NCI-H2227 treated with DMSO at 0.1 percent for 48 hours (cell line): ENCODE measurements around the gene CACNG1.
"Not testable (repeated sequence)": the region's sequence is repeated elsewhere in the genome, so short reads cannot be mapped to it uniquely, and the experiment has no call there.

Source experiments
- DNase-seq: peaks from one replicate; lab custom pipeline; 2025; lab: John Stamatoyannopoulos, UW

Gene CACNG1

DNA sequence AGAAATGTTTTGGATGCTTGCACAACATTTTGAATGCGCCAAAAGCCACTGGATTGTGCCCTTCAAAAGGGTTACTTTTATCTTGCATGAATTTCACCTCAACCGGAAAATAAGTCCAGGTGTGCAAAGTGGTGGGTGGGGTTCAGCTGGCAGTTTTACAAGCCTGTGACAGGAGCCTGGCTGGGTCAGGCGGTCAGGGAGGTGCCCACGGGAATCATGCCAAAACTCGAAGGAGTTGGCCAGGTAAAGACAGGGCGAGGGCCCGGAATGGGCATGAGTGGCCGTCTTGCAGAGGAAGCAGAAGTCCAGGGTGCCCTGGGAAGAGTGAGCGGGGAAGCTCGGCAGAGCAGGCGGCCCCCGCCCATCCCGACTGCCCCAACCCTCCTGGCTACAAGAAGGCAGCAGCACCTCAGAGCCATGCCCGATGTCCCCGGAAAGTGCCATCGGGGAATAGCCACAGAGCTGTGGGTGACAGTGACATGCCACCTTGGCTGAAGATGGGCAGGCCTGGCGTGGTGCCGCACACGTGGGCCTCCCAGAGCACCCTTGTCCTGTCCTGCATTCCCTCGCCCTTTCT, 19.1 kb upstream of the CACNG1 start:
- no peak for DNase-seq

DNA sequence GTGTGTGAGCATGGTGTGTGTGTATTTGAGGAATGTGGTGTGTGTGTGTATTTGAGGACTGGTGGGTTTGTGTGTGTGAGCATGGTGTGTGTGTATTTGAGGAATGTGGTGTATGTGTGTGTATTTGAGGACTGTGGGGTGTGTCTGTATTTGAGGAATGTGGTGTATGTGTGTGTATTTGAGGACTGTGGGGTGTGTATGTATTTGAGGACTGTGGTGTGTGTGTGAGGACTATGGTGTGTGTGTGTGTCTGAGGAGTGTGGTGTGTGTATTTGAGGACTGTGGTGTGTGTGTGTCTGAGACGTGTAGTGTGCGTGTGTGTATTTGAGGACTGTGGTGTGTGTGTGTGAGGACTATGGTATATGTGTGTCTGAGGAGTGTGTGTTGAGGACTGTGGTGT, 18.0 kb upstream of the CACNG1 start:
- DNase-seq, result no peak

DNA sequence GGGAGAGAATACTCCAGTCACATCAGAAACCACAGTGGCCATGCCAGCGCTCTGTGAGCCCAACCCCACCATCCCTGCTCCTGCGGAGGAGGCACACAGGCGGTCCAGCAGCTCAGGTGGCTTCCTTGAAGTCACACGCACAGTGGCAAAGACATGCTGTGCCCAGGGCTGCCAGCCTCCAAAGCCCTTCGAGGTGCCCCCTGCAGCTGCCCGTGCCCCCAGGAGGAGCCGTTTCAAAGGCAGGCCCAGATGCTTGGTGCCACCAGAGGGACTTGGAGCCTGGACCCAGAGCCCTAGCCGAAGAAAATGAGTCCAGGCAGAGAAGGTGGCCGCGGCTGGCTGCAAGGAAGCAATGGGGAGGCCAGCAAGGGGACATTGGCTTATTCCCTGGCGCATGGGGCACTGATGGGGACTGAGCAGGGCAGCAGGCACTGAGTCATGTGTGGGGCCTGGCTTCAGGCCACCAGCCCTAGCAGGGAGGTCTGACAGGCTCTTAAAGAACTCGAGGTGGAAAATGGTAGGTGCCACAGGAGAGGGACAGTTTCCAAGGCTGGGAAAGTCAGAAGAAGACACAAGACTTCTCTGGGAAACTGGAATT, 17.2 kb upstream of the CACNG1 start:
- DNase-seq, result no peak

DNA sequence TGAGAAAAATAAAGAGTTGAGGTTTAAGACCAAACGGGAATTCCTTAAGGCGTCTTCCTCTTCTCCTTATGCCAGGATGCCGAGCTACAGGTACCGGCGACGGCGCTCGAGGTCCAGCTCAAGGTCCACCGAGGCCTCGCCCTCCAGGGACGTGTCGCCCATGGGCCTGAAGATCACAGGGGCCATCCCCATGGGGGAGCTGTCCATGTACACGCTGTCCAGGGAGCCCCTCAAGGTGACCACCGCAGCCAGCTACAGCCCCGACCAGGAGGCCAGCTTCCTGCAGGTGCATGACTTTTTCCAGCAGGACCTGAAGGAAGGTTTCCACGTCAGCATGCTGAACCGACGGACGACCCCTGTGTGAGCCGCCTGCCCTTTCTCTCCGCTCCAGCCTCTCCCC, 13.7 kb upstream of the CACNG1 start:
- no peak for DNase-seq

DNA sequence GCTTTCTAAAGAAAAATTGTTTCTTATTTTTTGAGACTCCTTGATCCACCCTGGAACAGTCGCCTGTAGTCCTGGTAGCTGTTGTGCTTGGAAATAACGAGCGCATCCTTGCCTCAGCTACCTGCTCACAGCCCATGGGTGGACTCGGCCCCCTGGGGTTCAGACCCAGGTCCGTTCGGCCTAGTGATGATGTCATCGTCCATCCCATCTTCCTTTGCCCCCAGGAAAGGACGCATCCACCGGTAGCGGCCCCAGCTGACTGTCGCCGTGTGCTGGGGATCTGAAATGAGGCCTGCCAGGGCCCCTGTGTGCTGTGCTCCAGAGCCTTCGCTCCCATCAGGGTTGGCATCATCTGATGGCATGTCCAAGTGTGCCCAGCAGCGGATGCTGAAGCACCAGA, 12.0 kb upstream of the CACNG1 start:
- DNase-seq, result no peak

DNA sequence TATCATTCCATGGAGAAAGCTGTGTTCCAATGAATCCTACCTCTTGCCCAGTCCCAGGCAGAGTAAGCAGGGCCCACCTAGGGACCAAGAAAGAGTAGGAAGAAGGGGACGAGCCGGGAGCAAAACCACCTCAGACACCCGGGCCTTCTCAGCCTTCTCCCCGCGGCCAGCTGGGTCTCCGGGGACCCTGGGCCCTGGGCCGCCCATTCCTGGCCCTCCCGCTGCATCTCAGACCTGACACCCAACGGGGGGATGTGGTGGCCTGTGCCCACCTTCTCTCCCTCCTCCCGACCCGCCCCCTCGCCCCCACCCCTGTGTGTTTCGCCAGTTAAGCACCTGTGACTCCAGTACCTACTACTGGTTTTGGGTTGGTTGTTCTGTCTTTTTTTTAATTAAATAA, 11.4 kb upstream of the CACNG1 start:
- DNase-seq, result no peak

DNA sequence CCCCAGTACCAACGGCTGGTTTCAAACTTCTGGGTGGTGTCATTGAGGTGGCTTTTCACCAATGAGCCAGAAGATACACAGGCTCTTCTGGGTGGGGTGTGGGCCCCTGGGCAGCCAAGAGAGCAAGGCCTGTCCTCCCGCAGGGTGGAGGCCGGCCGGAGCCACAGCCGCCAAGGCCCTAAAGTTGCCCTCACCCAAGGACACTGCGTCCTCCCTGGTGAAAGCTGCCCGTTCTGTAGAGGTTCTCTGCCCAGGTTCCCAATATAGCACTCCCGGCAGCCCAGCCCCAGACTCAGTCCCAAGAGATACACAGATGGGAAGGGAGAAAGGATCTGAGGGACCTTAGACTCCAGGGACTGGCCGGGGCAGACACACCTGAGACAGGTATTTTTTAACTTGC, 10.7 kb upstream of the CACNG1 start:
- no peak for DNase-seq

DNA sequence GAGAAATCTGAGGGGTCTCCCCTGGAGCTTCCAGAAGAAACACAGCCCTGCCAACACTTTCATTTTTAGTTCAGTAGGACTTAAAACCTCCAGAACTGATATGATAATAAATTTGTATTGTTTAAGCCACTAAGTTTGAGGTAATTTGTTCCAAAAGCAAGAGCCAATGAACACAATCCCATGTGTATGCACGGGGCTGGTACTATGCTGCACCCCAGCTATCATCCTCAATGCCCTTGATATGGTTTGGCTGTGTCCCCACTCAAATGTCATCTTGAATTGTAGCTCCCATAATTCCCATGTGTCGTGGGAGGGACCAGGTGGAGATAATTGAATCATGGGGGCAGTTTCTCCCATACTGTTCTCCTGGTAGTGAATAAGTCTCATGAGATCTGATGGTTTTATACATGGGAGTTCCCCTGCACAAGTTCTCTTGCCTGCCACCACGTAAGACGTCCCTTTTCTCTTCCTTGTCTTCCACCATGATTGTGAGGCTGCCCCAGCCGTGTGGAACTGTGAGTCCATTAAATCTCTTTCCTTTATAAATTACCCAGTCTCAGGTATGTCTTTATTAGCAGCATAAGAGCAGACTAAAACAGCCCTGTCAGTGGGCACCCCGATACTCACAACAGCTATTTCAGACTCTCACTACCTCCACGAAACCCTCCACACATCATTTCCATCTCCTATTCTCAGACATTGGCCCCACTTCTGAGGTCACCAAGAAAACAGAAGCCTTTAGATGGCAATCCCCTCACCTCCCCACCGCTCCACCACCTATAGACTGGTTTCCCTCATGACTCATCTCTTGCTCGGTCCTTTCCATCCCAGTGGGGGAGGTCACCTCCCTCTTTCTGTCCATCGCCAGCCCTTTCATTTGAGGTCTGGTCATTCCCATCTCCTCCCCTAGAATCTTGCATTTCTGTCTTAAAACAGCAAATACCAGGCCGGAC, 8.9 kb upstream of the CACNG1 start:
- DNase-seq, result no peak

DNA sequence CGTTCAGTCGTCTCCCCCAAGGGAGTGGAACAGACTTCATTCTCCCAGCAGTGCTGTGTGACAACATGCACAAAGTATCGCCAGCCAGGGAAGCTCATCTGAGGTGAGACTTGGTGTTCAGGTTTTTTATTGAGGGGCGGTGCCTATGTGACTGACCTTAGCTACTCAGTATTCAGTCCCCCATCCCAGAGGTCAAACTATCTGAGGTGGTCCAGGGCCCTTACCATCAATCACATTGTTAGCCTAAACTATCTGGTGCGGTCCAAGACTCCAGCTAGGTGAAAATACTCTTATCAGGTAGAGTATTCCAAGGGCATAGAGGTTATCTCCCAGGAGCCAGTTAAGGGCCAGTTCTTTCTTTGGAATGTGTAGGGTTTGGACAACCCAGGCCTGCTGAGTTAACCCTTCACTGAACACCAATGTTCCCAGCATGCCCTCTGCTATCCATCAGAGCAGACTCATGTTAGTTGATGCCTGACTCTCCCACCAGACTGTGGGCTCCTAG, 5.4 kb upstream of the CACNG1 start:
- no peak for DNase-seq

DNA sequence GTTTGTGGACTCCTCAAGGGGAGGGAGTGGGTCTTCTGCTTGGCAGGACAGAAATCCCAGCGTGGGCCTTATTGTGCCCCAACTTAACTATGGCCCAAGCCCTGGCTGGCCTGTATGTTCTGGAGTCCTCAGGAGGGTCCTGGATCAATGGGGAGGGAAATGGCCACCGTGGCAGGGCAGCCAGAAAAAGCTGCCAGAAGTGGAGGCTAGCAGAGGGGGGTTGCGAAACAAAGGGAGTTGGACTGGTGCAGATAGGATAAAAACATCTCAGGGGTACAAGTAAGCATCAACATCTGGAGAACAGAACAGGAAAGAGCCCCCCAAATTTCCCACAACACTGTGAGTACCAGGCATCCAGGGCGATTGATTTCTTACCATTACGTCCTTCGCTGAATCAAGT, 3.7 kb upstream of the CACNG1 start:
- no peak for DNase-seq

DNA sequence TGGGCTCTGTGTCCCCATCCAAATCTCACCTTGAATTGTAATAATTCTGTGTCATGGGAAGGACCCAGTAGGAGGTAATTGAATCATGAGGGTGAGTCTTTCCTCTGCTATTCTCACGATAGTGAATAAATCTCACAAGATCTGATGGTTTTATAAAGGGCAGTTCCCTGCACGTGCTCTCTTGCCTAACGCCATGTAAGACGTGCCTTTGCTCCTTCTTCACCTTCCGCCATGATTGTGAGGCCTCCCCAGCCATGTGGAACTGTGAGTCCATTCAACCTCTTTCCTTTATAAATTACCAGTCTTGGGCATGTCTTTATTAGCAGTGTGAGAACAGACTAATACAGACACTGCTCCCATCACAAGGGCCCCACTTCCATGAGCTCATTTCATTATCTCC, 3.2 kb upstream of the CACNG1 start:
- not testable (repeated sequence) for DNase-seq

DNA sequence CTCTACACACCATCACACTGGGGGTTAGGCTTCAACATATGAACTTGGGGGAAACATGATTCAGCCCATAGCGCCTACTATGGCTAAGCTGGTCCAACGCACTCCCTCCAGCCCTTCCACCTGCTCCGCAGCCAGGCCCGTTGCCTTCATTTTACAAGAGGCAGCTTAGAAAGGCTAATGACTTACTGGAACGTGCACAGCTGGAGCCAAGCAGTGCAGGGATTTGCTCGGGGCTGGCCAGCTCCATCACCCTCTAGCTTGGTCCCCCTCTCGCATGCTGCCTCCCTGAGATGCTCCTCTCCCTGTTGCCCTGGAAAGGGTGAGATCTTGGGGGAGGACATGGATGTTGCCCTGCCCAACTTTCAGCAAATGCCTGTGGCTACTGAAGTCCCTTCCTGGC, 2.8 kb upstream of the CACNG1 start:
- no peak for DNase-seq

DNA sequence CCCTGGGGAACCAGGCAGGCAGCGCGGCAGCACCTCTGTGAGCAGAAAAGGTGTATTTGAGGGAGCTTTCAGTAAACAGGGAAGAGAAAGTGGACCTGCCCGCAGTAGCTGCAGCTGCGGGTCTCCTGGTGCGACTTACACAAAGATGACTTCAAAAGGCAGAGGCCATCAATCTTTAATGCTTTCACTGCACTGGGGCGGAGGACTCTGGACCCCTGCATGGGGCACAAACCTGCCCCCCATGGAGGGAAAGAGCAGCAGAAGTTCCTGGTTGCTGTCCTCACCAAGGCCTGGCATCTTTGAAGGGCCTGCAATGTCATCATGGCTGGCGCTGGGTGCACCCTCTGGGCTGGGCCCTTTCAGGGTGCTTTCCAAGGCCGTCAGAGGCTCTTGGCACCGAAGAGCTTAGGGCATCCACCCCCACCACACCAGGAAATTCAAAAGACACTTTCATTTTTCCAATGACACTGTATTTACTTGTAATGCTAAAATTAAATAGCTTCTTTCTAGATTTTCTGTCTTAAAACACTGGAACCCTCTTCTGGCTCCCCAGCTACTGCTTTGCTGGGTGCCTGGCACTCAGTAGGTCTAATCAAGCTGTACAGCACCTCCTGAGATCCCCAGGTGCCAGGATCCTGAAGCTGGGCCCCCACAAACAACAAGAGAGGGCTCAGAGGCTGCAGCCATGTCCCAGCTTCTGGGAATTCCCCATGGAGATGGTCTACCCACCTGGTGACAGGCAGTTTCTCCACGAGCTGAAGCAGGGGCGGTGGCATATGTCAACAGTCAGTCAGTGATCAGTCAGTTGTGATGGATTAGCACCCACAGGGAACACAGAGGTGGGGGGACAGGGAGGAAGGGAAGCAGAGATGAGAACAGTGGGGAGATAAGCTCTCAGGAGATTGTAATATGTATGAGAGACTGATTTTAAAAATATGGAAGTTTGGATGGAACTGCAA, 2.1 kb upstream of the CACNG1 start:
- DNase-seq, result no peak

DNA sequence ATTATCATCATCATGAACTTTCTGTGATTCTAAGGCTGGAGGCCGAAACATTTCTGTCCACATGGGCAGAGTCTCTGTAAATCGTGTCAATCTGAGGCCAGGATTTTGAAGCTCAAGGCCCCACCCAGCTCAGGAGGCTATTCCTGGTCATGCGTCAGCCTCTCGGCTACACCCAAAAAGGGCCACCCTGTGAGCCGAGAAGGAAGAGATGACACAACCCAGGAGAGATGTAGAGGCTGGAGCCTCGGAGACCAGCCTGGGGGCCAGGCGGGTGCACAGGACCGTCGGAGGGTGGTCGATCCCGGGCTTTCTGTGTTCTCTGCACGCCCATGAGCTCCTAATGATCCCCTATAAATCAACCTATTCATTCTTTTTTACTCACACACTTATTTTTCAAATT, 1.1 kb upstream of the CACNG1 start:
- no peak for DNase-seq

DNA sequence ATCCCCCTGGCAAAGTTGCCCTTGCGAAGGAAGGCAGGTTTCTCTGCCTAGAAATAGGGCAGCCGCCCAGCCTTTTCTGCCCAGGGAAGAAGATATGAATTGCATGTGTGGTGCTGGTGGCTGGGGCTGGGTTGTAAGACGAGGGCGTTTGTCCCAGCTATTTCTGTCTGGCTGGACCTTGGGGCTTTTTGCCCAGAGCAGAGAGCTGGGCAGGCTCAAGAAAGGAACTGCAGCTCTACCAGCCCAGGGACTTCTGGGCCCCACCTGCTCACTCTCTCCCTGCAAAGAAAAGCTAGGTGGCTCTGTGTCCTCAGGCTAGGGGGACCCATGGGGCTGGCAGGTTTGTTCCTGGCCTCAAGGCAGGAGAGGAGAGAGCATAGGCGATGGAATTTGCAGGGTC, 586 bp downstream of the CACNG1 start:
- DNase-seq, result no peak

DNA sequence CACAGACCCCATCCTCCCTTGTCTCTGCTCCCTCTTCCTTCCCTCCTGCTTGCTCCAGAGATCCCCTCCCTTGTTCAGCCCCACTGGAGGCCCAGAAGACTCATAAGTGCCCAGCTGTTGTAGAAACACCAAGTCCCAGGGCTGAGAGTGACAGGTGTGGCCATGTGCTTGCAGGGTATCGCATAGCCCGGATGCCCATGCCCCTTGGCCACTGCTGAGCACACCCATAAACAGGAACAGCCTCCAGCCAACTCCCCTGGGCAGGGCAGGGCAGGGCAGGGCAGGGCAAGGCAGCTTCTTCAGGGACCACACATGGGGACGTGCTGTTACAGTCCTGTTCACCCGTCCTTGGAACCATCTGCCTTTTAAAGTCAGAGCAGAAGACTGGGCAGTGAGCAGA, 2.0 kb downstream of the CACNG1 start:
- DNase-seq, result no peak

DNA sequence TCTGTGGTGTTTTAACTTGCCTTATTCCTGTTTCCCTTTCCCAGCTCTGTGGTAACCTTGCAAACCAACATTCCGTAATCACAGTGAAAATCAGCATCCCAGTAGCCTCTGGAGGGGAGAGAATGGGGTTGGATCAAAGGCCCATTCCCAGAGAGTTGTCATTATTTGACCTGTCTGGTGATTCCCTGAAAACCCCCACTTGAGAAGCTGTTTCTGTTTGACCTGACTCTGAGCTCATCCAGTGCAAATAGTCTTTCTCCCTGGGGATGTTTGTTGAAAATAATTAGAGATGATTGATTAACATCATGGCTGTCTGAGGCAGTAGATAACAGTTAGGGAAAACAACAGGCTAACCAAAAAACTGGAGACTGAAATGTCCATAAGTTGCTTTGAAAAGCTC, 3.0 kb downstream of the CACNG1 start:
- no peak for DNase-seq

DNA sequence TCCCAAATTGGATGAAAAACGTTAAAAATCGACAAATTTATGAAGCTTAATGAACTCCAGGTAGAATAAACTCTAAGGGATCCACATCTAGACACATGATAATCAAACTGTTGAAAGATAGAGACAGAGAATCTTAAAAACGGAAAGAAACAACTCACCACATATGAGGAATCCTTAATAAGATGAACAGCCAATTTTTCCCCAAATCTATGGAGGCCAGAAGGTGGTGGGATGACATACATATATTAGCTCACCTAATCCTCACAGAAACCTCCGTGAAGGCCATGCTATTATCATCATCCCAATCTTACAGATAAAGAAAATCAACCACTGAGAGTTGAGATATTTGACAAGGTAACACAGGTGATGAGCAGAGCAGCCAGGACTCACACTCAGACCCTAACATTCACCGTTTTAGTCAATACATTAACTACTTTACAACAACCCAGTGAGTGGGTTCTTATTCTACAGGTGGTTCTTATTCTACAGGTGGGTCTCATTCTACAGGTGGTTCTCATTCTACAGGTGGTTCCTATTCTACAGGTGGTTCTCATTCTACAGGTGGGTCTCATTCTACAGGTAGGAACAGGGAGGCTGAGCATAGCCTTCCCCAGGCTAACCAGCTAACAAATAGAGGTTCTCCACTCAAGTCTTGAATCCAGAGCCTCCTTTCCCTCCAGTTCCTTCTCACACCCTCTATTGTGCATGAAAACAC, 4.8 kb downstream of the CACNG1 start:
- DNase-seq, result no peak

DNA sequence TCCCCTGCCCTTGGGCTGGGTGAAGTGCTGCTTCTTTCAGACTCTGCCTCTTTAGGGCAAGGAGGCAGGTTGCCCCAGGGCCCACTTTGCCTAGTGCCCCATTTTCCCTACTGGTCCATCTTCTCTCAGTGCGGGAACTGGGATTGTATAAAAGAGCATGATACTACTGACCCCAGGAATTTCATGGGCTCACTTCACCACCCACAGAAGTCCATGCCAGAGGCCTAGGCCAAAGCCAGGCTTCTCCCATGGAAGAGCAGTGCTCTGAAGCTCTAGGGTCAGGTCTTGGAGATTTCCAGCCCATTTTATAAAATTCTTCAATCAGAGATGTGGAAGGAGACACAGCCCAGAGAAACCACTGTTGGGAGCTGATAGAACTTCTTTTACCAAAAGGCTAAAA, 5.7 kb downstream of the CACNG1 start:
- DNase-seq, result no peak

DNA sequence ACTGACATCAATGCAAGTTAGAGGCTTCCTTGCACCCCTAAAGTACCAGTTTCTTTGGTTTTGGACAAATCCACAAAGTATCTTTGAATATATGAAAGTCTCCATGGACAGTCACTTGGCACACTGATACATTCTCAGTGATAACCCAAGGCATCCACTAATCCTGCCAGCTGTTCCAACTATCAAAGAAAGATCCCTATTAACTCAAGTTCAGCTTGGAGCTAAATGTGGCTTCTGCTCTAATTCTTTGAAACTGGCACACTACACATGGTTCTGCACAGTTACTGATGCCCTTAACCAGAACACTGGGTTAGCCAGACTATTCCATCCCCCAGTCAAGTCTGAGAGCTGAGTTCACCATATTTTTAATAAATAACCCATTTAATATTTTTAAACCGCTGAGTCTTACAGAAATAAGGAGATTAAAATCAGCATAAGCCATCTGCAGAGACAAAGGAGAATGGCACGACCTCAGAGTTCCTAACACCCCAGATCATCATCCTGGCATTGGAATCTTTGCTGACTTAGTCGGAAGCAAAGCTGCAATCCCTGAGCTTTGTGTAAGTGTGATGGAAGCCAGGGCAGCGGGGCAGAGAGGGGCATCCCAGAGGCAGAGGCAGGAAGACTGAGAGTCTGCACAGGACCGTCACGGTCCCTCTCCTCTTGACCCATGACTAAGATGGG, 6.3 kb downstream of the CACNG1 start:
- DNase-seq, result no peak

DNA sequence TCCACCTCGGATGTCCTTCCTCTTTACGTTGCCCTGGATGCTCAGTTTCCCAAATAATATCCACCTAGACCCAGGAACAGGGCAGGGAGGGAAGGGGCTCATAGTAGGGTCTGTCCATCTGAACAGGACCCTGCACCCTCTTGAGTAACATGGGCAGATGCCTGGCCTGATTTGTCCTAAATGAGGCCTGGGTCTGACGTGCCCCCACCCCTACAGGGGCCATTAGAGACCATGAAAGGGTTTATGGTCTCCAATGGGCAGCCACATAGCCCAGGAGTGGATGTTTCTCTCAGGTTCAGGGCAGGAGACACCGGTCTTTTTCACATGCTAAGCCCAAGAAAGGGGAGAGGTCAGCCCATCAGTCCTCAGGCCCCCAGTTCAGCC, 6.8 kb downstream of the CACNG1 start:
- no peak for DNase-seq
